Esophagus squamous epithelium (tissue), 4 donors: Measurements from ENCODE around the gene CTSF.

Source experiments
- CTCF ChIP-seq, 6 experiments: fragments of 450-650 bp in 4 of 6; fragments of 200-600 bp in 2 of 6; sonication (generic) in 2 of 6; IDR thresholded peaks; one replicate each; pipeline ENCODE4 v1.5.1; 2016 to 2019; ENCODE audit warnings: antibody characterized with exemption in 6 of 6, mild to moderate bottlenecking in 4 of 6, moderate library complexity in 4 of 6
- POLR2A ChIP-seq, 4 donors: fragments of 450-650 bp; IDR thresholded peaks; one replicate each; pipeline ENCODE4 v1.6.1; 2017; ENCODE audit warnings: antibody characterized with exemption in 4 of 4, mild to moderate bottlenecking in 4 of 4, moderate library complexity in 3 of 4

GRCh38 chr11:66600631-66601233, 32.3 kb upstream of the CTSF start:
- TF ChIP-seq CTCF (IDR thresholded peaks at IDR 0.05) = no peak
- TF ChIP-seq POLR2A (IDR thresholded peaks at IDR 0.05) = no peak
